ENCODE results near the gene AGFG1.
"Not testable (repeated sequence)": the region's sequence is repeated elsewhere in the genome, so short reads cannot be mapped to it uniquely, and the experiment has no call there.

The AGFG1 gene

GRCh38 chr2:227503433-227504406 is 31.8 kb downstream of the AGFG1 start:
- no peak for DNase-seq

GRCh38 chr2:227504700-227505099 is 32.7 kb downstream of the AGFG1 start:
- no peak for DNase-seq

GRCh38 chr2:227506456-227506855 is 34.5 kb downstream of the AGFG1 start:
- DNase-seq, result no peak

GRCh38 chr2:227507963-227508362 is 36.0 kb downstream of the AGFG1 start:
- DNase-seq, result no peak

- no peak for DNase-seq
Observed at GRCh38 chr2:227509076-227509475, 37.1 kb downstream of the AGFG1 start.

- no peak for DNase-seq
Observed at GRCh38 chr2:227509824-227510619, 38.1 kb downstream of the AGFG1 start.

GRCh38 chr2:227510620-227510958 is 38.6 kb downstream of the AGFG1 start:
- DNase-seq, result no peak

- no peak for DNase-seq
Observed at GRCh38 chr2:227511239-227511930, 39.4 kb downstream of the AGFG1 start.

GRCh38 chr2:227511955-227512354 is 40.0 kb downstream of the AGFG1 start:
- no peak for DNase-seq

GRCh38 chr2:227513113-227513512 is 41.2 kb downstream of the AGFG1 start:
- DNase-seq, result no peak

GRCh38 chr2:227515742-227516141 is 43.8 kb downstream of the AGFG1 start:
- no peak for DNase-seq

GRCh38 chr2:227517724-227518123 is 45.8 kb downstream of the AGFG1 start:
- no peak for DNase-seq

- DNase-seq, result not testable (repeated sequence)
Observed at GRCh38 chr2:227518278-227518865, 46.4 kb downstream of the AGFG1 start.

- DNase-seq, result not testable (repeated sequence)
Observed at GRCh38 chr2:227521178-227521577, 49.2 kb downstream of the AGFG1 start.

GRCh38 chr2:227524665-227525064 is 52.7 kb downstream of the AGFG1 start:
- no peak for DNase-seq

GRCh38 chr2:227527351-227527750 is 55.4 kb downstream of the AGFG1 start:
- no peak for DNase-seq

- no peak for DNase-seq
Observed at GRCh38 chr2:227528803-227529202, 56.8 kb downstream of the AGFG1 start.

- no peak for DNase-seq
Observed at GRCh38 chr2:227529871-227530270, 57.9 kb downstream of the AGFG1 start.

GRCh38 chr2:227534714-227535113 is 62.8 kb downstream of the AGFG1 start:
- DNase-seq, result no peak

GRCh38 chr2:227536445-227536844 is 64.5 kb downstream of the AGFG1 start:
- DNase-seq, result no peak

GRCh38 chr2:227539465-227539956 is 67.6 kb downstream of the AGFG1 start:
- DNase-seq, result no peak

- DNase-seq, result not testable (repeated sequence)
Observed at GRCh38 chr2:227540352-227540751, 68.4 kb downstream of the AGFG1 start.

- no peak for DNase-seq
Observed at GRCh38 chr2:227545990-227546389, 74.0 kb downstream of the AGFG1 start.

Data from SHP77 treated with DMSO at 0.1 percent for 48 hours (cell line).